Measurements from ENCODE around the gene PTGDR.

DNA sequence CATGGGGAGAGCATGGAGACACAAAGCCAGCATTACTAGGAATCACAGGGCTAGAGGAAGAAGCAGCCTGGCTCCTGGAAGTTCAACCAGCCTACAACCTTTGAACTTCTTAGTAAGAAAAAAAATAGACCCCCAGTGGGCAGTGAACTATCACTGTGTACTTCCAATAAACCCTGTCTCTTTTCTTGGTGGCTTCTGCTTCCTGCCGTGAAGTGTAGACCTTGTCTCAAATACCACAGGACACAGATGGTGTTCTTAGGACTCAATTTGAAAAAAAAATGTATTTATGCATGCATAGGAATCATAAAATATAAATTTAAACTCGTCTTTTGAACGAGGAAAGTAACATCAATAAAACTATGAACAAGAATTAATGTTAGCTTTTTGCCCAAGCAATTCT is 43.0 kb downstream of the PTGDR start:
- TF ChIP-seq ZNF274 (IDR thresholded peaks at IDR 0.05; ENCODE audit: low read depth, low read length) (no peak), YY1 (IDR thresholded peaks at IDR 0.05; ENCODE audit: insufficient read depth, insufficient read length) (no peak), SUZ12 (IDR thresholded peaks at IDR 0.05; ENCODE audit: extremely low read depth, insufficient read depth, insufficient read length) (no peak)
